ENCODE results near the gene HIVEP1. TPM values are rescaled to one million over a fixed set of nuclear protein-coding genes. Genes with fewer than 3 reads are reported as not detected.
A peak's percentile ranks its signal among the peaks of the same experiment; 100 is the strongest.

The HIVEP1 gene
- total RNA-seq, 2 experiments from 2014 or later = 45.9 to 71.6 TPM

DNA sequence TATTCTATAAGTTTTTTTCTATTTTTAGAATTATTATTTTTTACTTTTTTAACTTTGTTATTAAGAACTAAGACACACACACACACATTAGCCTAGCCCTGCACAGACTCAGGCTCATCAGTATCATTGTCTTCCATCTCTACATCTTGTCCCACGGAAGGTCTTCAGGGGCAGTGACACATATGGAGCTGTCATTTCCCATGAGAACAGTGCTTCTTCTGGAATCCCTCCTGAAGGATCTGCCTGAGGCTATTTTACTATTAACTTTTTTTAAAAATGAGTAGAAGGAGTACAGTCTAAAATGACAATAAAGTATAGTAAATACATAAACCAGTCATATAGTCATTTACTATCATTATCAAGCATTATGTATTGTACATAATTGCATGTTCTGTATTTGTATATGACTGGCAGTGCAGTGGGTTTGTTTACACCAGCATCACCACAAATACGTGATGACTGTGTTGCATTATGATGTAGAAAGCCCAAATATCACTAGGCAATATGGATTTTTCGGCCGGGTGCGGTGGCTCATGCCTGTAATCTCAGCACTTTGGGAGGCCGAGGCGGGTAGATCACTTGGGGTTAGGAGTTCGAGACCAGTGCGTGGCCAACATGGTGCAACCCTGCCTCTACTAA, 57.9 kb downstream of the HIVEP1 start:
- intact Hi-C loops (cut with DNase I, micrococcal nuclease) = no loop called here
- CTCF ChIA-PET = interaction anchor here (0.6 kb wide), 1 partner anchor 69 kb away, joined by 3 read pairs; no protein-coding TSS in a partner anchor
- no peak overlapping the region for H3K4me3 Mint-ChIP-seq
- no peak for ATAC-seq
- H3K27ac Mint-ChIP-seq = no peak overlapping the region
- no peak for DNase-seq
- no peaks in the 10 kb centered on the region for H3K27me3 Mint-ChIP-seq
- POLR2A ChIA-PET = no interaction called here
- H3K9me3 Mint-ChIP-seq (ENCODE audit: low read depth) = no peaks in the 10 kb centered on the region
- peaks cover 17% of the 10 kb centered on the region for H3K36me3 Mint-ChIP-seq (ENCODE audit: low read depth)
- H3K4me1 Mint-ChIP-seq = peaks cover 66% of the 10 kb centered on the region

DNA sequence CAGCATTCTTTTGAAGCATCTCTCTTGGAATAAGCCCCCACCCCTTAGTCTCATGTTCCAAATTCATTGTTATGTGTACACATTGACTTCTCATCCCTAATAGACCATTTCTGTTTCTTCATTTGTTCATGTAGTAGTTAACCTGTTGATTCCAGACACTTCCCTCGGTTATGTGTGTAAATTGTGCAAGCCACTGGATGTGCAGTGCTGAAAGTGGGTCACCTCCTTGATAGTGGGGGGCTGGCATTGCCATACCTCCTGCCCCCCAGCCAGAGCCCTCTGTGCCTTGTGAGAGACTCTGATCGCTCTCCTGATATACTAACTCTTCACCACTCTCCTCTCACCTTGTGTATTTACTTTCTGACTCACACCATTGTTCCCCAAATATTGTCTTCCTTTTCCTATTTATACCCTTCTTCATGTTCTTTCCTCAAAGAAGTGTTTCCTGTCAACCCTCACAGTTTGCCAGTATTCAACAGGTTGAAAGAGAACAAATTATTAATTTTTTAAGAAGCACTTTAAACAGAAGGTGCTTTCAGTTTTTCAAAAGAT, 59.0 kb downstream of the HIVEP1 start:
- DNase-seq (no peak), ATAC-seq (no peak)
- intact Hi-C loops (cut with DNase I, micrococcal nuclease) = no loop called here
- Mint-ChIP-seq H3K27ac (no peak overlapping the region), H3K4me1 (peaks cover 59% of the 10 kb centered on the region), H3K36me3 (ENCODE audit: low read depth) (peaks cover 13% of the 10 kb centered on the region), H3K9me3 (ENCODE audit: low read depth) (no peaks in the 10 kb centered on the region), H3K27me3 (no peaks in the 10 kb centered on the region), H3K4me3 (no peak overlapping the region)
- ChIA-PET CTCF (no interaction called here), POLR2A (no interaction called here)

GRCh38 chr6:12075067-12075563, 63.0 kb downstream of the HIVEP1 start:
- H3K4me1 Mint-ChIP-seq = peaks cover 63% of the 10 kb centered on the region
- no peak overlapping the region for H3K27ac Mint-ChIP-seq
- ATAC-seq = peak; percentile 81
- peaks cover 27% of the 10 kb centered on the region for H3K36me3 Mint-ChIP-seq (ENCODE audit: low read depth)
- ChIA-PET CTCF (interaction anchor here (1.0 to 1.1 kb wide), 2 partner anchors 8 to 14 kb away, joined by 3 to 4 read pairs; no protein-coding TSS in a partner anchor), POLR2A (no interaction called here)
- DNase-seq = peak; percentile 48
- intact Hi-C loops (cut with DNase I, micrococcal nuclease) = no loop called here
- H3K9me3 Mint-ChIP-seq (ENCODE audit: low read depth) = no peaks in the 10 kb centered on the region
- no peak overlapping the region for H3K4me3 Mint-ChIP-seq
- no peaks in the 10 kb centered on the region for H3K27me3 Mint-ChIP-seq

- H3K27ac Mint-ChIP-seq = no peak overlapping the region
- ChIA-PET POLR2A (no interaction called here), CTCF (interaction anchor here (0.6 to 1.3 kb wide), 5 partner anchors 12 to 95 kb away, joined by 3 read pairs; no protein-coding TSS in a partner anchor)
- H3K4me1 Mint-ChIP-seq = peaks cover 69% of the 10 kb centered on the region
- H3K9me3 Mint-ChIP-seq (ENCODE audit: low read depth) = no peaks in the 10 kb centered on the region
- ATAC-seq = no peak
- intact Hi-C loops (cut with DNase I, micrococcal nuclease) = no loop called here
- no peak for DNase-seq
- peaks cover 36% of the 10 kb centered on the region for H3K36me3 Mint-ChIP-seq (ENCODE audit: low read depth)
- no peak overlapping the region for H3K4me3 Mint-ChIP-seq
- no peaks in the 10 kb centered on the region for H3K27me3 Mint-ChIP-seq
These were observed 65.1 kb downstream of the HIVEP1 start for GRCh38 chr6:12077021-12077710.

GRCh38 chr6:12078014-12078413, 65.9 kb downstream of the HIVEP1 start:
- H3K4me1 Mint-ChIP-seq = peaks cover 66% of the 10 kb centered on the region
- H3K36me3 Mint-ChIP-seq (ENCODE audit: low read depth) = peaks cover 33% of the 10 kb centered on the region
- intact Hi-C loops (cut with DNase I, micrococcal nuclease) = no loop called here
- H3K4me3 Mint-ChIP-seq = no peak overlapping the region
- H3K27me3 Mint-ChIP-seq = no peaks in the 10 kb centered on the region
- no peak for ATAC-seq
- DNase-seq = no peak
- ChIA-PET CTCF (interaction anchor here (0.7 to 1.3 kb wide), 2 partner anchors 21 to 94 kb away, joined by 3 read pairs; no protein-coding TSS in a partner anchor), POLR2A (no interaction called here)
- H3K9me3 Mint-ChIP-seq (ENCODE audit: low read depth) = no peaks in the 10 kb centered on the region
- H3K27ac Mint-ChIP-seq = no peak overlapping the region

- Mint-ChIP-seq H3K36me3 (ENCODE audit: low read depth) (peaks cover 24% of the 10 kb centered on the region), H3K27me3 (no peaks in the 10 kb centered on the region), H3K27ac (no peak overlapping the region), H3K9me3 (ENCODE audit: low read depth) (no peaks in the 10 kb centered on the region), H3K4me3 (no peak overlapping the region), H3K4me1 (peaks cover 62% of the 10 kb centered on the region)
- intact Hi-C loops (cut with DNase I, micrococcal nuclease) = no loop called here
- ChIA-PET POLR2A (no interaction called here), CTCF (no interaction called here)
- no peak for DNase-seq
- ATAC-seq = no peak
These were observed 69.7 kb downstream of the HIVEP1 start for GRCh38 chr6:12081771-12082170.

- ATAC-seq = no peak
- Mint-ChIP-seq H3K4me3 (no peak overlapping the region), H3K9me3 (ENCODE audit: low read depth) (no peaks in the 10 kb centered on the region), H3K27me3 (no peaks in the 10 kb centered on the region), H3K36me3 (ENCODE audit: low read depth) (peaks cover 21% of the 10 kb centered on the region), H3K4me1 (peaks cover 57% of the 10 kb centered on the region), H3K27ac (no peak overlapping the region)
- DNase-seq = no peak
- CTCF ChIA-PET = interaction anchor here (2.9 kb wide), 1 partner anchor 9 kb away, joined by 9 read pairs; no protein-coding TSS in a partner anchor
- POLR2A ChIA-PET = no interaction called here
- intact Hi-C loops (cut with DNase I, micrococcal nuclease) = no loop called here
These were observed 70.3 kb downstream of the HIVEP1 start for GRCh38 chr6:12082368-12082767.

- ATAC-seq = no peak
- Mint-ChIP-seq H3K4me1 (peaks cover 51% of the 10 kb centered on the region), H3K4me3 (no peak overlapping the region), H3K36me3 (ENCODE audit: low read depth) (peaks cover 15% of the 10 kb centered on the region), H3K27ac (no peak overlapping the region), H3K9me3 (ENCODE audit: low read depth) (no peaks in the 10 kb centered on the region), H3K27me3 (no peaks in the 10 kb centered on the region)
- ChIA-PET CTCF (interaction anchor here (2.9 kb wide), 1 partner anchor 10 kb away, joined by 9 read pairs; no protein-coding TSS in a partner anchor), POLR2A (no interaction called here)
- no peak for DNase-seq
- intact Hi-C loops (cut with DNase I, micrococcal nuclease) = no loop called here
These were observed 71.2 kb downstream of the HIVEP1 start for GRCh38 chr6:12083302-12083701.

- no peaks in the 10 kb centered on the region for H3K27me3 Mint-ChIP-seq
- ChIA-PET POLR2A (no interaction called here), CTCF (interaction anchor here (2.9 kb wide), 1 partner anchor 11 kb away, joined by 9 read pairs; no protein-coding TSS in a partner anchor)
- intact Hi-C loops (cut with DNase I, micrococcal nuclease) = no loop called here
- no peak for DNase-seq
- no peak overlapping the region for H3K4me3 Mint-ChIP-seq
- no peaks in the 10 kb centered on the region for H3K9me3 Mint-ChIP-seq (ENCODE audit: low read depth)
- H3K36me3 Mint-ChIP-seq (ENCODE audit: low read depth) = peaks cover 16% of the 10 kb centered on the region
- H3K4me1 Mint-ChIP-seq = peaks cover 50% of the 10 kb centered on the region
- no peak for ATAC-seq
- no peak overlapping the region for H3K27ac Mint-ChIP-seq
These were observed 71.7 kb downstream of the HIVEP1 start for GRCh38 chr6:12083763-12084162.

GRCh38 chr6:12084681-12085080, 72.6 kb downstream of the HIVEP1 start:
- intact Hi-C loops (cut with DNase I, micrococcal nuclease) = no loop called here
- Mint-ChIP-seq H3K4me3 (no peak overlapping the region), H3K36me3 (ENCODE audit: low read depth) (peaks cover 16% of the 10 kb centered on the region), H3K27me3 (no peaks in the 10 kb centered on the region), H3K27ac (no peak overlapping the region), H3K9me3 (ENCODE audit: low read depth) (no peaks in the 10 kb centered on the region), H3K4me1 (peaks cover 46% of the 10 kb centered on the region)
- DNase-seq = no peak
- POLR2A ChIA-PET = interaction anchor here (0.6 kb wide), 1 partner anchor 356 kb away, joined by 3 read pairs; no protein-coding TSS in a partner anchor
- CTCF ChIA-PET = interaction anchor here (1.2 to 2.9 kb wide), 2 partner anchors 11 to 18 kb away, joined by 4 to 9 read pairs; no protein-coding TSS in a partner anchor
- peak; percentile 39 for ATAC-seq

DNA sequence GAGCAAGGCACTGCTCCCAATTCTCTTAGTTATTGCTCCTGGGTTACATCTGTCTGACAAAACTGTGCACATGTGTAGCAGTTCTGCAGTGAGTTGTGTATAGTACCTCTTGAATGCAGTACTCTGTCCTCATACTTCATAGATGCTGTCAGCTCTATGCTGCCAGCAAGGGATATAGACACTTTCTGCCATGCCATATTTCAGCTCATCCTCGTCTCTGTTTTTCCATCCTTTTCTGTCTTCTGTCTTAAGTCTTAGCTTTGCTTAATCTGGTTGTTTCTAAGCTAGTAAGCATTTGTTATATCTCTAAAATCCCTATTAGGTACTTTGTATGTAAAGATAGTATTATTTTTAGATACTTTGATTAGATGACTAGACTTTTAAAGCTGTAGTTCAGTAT, 76.4 kb downstream of the HIVEP1 start:
- Mint-ChIP-seq H3K4me1 (peaks cover 19% of the 10 kb centered on the region), H3K36me3 (ENCODE audit: low read depth) (peaks cover 22% of the 10 kb centered on the region), H3K4me3 (no peak overlapping the region), H3K27ac (no peak overlapping the region), H3K9me3 (ENCODE audit: low read depth) (no peaks in the 10 kb centered on the region), H3K27me3 (no peaks in the 10 kb centered on the region)
- intact Hi-C loops (cut with DNase I, micrococcal nuclease) = no loop called here
- ATAC-seq = no peak
- DNase-seq = no peak
- CTCF ChIA-PET = interaction anchor here (1.1 to 1.7 kb wide), 2 partner anchors 12 to 13 kb away, joined by 3 read pairs; no protein-coding TSS in a partner anchor
- POLR2A ChIA-PET = no interaction called here

Measured in activated CD4-positive, alpha-beta T cell treated with anti-CD3 and anti-CD28 coated beads for 36 hours (primary cell).